ENCODE results near the gene UNC5CL.
A peak's percentile ranks its signal among the peaks of the same experiment; 100 is the strongest.

UNC5CL gene

DNA sequence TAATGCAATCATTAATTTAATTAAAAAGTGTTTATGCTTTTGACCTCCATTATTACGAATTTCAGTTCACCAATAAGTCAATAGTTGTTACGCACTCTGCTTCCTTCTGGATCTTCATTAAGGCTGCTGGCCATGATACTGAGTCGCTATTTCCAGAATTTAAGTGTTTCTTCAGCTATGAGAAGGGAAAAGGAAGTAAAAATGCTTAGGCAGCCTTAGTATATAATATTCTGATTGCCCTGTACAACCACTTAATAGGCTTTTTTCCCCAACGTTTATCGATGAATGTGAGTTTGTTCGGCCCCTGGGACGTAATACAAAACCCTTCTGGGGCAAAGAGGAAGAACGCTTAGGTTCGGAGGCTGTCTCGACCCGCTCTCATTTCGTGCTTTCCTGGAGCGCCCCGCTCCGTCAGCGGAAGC is 32.5 kb upstream of the UNC5CL start:
- Histone ChIP-seq H3K27ac (peak overlapping the region; percentile 96 to 99 (median 98)), H3K4me2 (peak overlapping the region; percentile 83 to 94 (median 89)), H3K4me1 (peaks cover 35 to 45% (median 38%) of the 10 kb centered on the region in 10 experiments), H3K9ac (peak overlapping the region; percentile 94 to 99 (median 99)), H3K9me3 (replicated peaks in 1 of 11) (no peaks in the 10 kb centered on the region), H3K4me3 (peak overlapping the region; percentile 72 to 97 (median 92)), H4K20me1 (peaks cover 27 to 35% (median 29%) of the 10 kb centered on the region in 11 experiments; a peak in 21 of 22 replicates), H3K36me3 (peaks cover 10 to 44% (median 27%) of the 10 kb centered on the region in 11 experiments; a peak in 16 of 22 replicates), H3K27me3 (no peaks in the 10 kb centered on the region)
- no peak for TF ChIP-seq Cebpa-rat (IDR thresholded peaks at IDR 0.05)

GRCh38 chr6:41066867-41067304 is 27.9 kb upstream of the UNC5CL start:
- H3K36me3 ChIP-seq = peaks cover 11 to 61% (median 38%) of the 10 kb centered on the region in 11 experiments; a peak in 20 of 22 replicates
- TF ChIP-seq Cebpa-rat (IDR thresholded peaks at IDR 0.05) = no peak
- no peaks in the 10 kb centered on the region; a peak in 1 of 22 replicates for H4K20me1 ChIP-seq
- H3K4me1 ChIP-seq = peaks cover 12 to 24% (median 17%) of the 10 kb centered on the region in 10 experiments
- H3K4me2 ChIP-seq = no peak overlapping the region
- H3K27ac ChIP-seq = no peak overlapping the region
- no peak overlapping the region for H3K9ac ChIP-seq
- no peaks in the 10 kb centered on the region for H3K9me3 ChIP-seq (replicated peaks in 1 of 11)
- no peak overlapping the region for H3K4me3 ChIP-seq
- no peaks in the 10 kb centered on the region for H3K27me3 ChIP-seq

DNA sequence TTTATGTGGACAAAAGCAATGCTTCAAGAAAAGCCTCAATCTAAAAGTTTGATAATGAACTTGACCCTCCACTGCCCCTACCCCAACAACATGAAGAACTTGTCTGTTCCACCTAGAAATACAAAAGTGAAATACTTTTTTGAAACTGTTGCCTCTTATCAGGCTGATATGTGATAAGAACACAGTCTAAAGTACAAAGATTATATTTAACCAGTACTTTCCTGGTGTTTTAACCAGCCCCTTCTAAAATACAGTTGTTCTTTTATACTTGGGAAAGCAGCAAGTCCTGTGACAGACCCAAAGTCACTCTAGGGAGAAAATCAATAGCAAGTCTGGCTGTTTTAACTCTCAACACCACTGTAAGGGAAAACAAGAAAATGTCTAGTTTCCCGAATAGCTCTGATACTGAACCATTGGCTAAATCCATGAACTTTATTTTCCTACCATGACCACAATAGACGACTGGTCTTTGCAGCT is 26.6 kb upstream of the UNC5CL start:
- H3K9me3 ChIP-seq (replicated peaks in 1 of 11) = no peaks in the 10 kb centered on the region
- TF ChIP-seq Cebpa-rat (IDR thresholded peaks at IDR 0.05) = no peak
- H3K4me2 ChIP-seq = no peak overlapping the region
- peaks cover 11 to 73% (median 38%) of the 10 kb centered on the region in 11 experiments; a peak in 21 of 22 replicates for H3K36me3 ChIP-seq
- H4K20me1 ChIP-seq = no peaks in the 10 kb centered on the region; a peak in 1 of 22 replicates
- H3K27ac ChIP-seq = no peak overlapping the region
- peaks cover 7 to 18% (median 11%) of the 10 kb centered on the region in 10 experiments for H3K4me1 ChIP-seq
- peak overlapping the region in 1 of 11 experiments; percentile 23; a peak in 1 of 22 replicates for H3K9ac ChIP-seq
- no peaks in the 10 kb centered on the region for H3K27me3 ChIP-seq
- H3K4me3 ChIP-seq = no peak overlapping the region

- Histone ChIP-seq H3K9ac (no peak overlapping the region), H3K9me3 (replicated peaks in 1 of 11) (no peaks in the 10 kb centered on the region), H3K36me3 (peaks cover 11 to 73% (median 38%) of the 10 kb centered on the region in 11 experiments; a peak in 21 of 22 replicates), H4K20me1 (no peaks in the 10 kb centered on the region; a peak in 1 of 22 replicates), H3K4me3 (no peak overlapping the region), H3K27me3 (no peaks in the 10 kb centered on the region), H3K4me2 (no peak overlapping the region), H3K4me1 (peaks cover 0 to 10% (median 7%) of the 10 kb centered on the region in 10 experiments; a peak in 14 of 20 replicates), H3K27ac (no peak overlapping the region)
- no peak for TF ChIP-seq Cebpa-rat (IDR thresholded peaks at IDR 0.05)
These were observed 25.8 kb upstream of the UNC5CL start for GRCh38 chr6:41064841-41065240.

DNA sequence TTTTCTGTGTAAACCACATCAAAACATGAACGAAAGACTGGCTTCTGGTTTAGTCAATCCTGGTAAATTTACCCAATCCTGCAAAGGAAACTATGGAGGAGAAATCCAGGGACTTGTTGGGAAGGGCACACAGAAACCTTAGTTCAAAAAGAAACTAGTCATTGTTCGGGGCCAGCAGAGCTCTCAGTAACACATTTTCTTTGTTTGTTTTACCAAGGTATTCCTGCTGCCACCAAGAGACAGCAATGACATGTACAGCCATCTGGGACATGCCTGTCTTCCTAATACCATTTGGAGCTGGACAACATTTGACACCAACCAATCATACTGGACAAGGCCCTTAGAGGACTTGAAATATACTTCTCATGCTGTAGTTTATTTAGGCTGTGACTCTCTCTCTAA is 24.9 kb upstream of the UNC5CL start:
- H3K4me2 ChIP-seq = peak overlapping the region in 7 of 11 experiments; percentile 6 to 23 (median 19); a peak in 6 of 22 replicates
- no peaks in the 10 kb centered on the region; a peak in 1 of 22 replicates for H4K20me1 ChIP-seq
- no peaks in the 10 kb centered on the region for H3K27me3 ChIP-seq
- 0 out of 22 replicates have a peak overlapping the region, but pooled peaks of 1 of the 11 experiments have one; percentile 21 for H3K9ac ChIP-seq
- H3K4me3 ChIP-seq = no peak overlapping the region
- TF ChIP-seq Cebpa-rat (IDR thresholded peaks at IDR 0.05) = no peak
- peaks cover 11 to 65% (median 34%) of the 10 kb centered on the region in 11 experiments; a peak in 21 of 22 replicates for H3K36me3 ChIP-seq
- H3K9me3 ChIP-seq (replicated peaks in 1 of 11) = no peaks in the 10 kb centered on the region
- peaks cover 3 to 9% (median 5%) of the 10 kb centered on the region in 10 experiments; a peak in 15 of 20 replicates for H3K4me1 ChIP-seq
- H3K27ac ChIP-seq = no peak overlapping the region

- peaks cover 11 to 48% (median 25%) of the 10 kb centered on the region in 11 experiments; a peak in 21 of 22 replicates for H3K36me3 ChIP-seq
- H3K27ac ChIP-seq = no peak overlapping the region
- no peak overlapping the region for H3K4me3 ChIP-seq
- H3K4me1 ChIP-seq = peaks cover 5 to 17% (median 8%) of the 10 kb centered on the region in 10 experiments; a peak in 17 of 20 replicates
- no peaks in the 10 kb centered on the region for H3K27me3 ChIP-seq
- H3K4me2 ChIP-seq = no peak overlapping the region
- no peak for TF ChIP-seq Cebpa-rat (IDR thresholded peaks at IDR 0.05)
- H4K20me1 ChIP-seq = no peaks in the 10 kb centered on the region; a peak in 1 of 22 replicates
- no peaks in the 10 kb centered on the region for H3K9me3 ChIP-seq (replicated peaks in 1 of 11)
- H3K9ac ChIP-seq = no peak overlapping the region
These were observed 23.0 kb upstream of the UNC5CL start for GRCh38 chr6:41062056-41062455.

DNA sequence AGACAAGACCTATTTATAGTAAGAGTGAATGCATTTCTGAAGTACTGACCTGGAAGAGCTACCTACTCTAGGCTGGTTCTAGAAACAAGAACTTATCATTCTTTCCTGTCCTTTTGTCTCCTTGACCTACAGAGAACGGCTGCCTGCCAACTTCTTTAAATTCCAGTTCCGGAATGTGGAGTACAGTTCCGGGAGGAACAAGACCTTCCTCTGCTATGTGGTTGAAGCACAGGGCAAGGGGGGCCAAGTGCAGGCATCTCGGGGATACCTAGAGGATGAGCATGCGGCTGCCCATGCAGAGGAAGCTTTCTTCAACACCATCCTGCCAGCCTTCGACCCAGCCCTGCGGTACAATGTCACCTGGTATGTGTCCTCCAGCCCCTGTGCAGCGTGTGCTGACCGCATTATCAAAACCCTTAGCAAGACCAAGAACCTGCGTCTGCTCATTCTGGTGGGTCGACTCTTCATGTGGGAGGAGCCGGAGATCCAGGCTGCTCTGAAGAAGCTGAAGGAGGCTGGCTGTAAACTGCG is 22.2 kb upstream of the UNC5CL start:
- Histone ChIP-seq H3K27me3 (no peaks in the 10 kb centered on the region), H3K4me1 (peaks cover 5 to 17% (median 8%) of the 10 kb centered on the region in 10 experiments; a peak in 18 of 20 replicates), H3K27ac (no peak overlapping the region), H4K20me1 (no peaks in the 10 kb centered on the region; a peak in 1 of 22 replicates), H3K9me3 (replicated peaks in 1 of 11) (no peaks in the 10 kb centered on the region), H3K4me3 (no peak overlapping the region), H3K9ac (no peak overlapping the region), H3K36me3 (peaks cover 11 to 46% (median 25%) of the 10 kb centered on the region in 11 experiments; a peak in 21 of 22 replicates), H3K4me2 (no peak overlapping the region)
- TF ChIP-seq Cebpa-rat (IDR thresholded peaks at IDR 0.05) = no peak

- Histone ChIP-seq H3K9ac (no peak overlapping the region), H3K4me1 (peaks cover 11 to 29% (median 24%) of the 10 kb centered on the region in 10 experiments), H3K4me2 (no peak overlapping the region), H3K4me3 (no peak overlapping the region), H3K36me3 (peaks cover 2 to 30% (median 11%) of the 10 kb centered on the region in 11 experiments; a peak in 14 of 22 replicates), H3K27ac (no peak overlapping the region), H3K27me3 (no peaks in the 10 kb centered on the region), H3K9me3 (replicated peaks in 1 of 11) (no peaks in the 10 kb centered on the region), H4K20me1 (no peaks in the 10 kb centered on the region)
- no peak for TF ChIP-seq Cebpa-rat (IDR thresholded peaks at IDR 0.05)
These were observed 20.5 kb upstream of the UNC5CL start for GRCh38 chr6:41059556-41059955.

GRCh38 chr6:41058783-41059181 is 19.8 kb upstream of the UNC5CL start:
- peaks cover 11 to 32% (median 27%) of the 10 kb centered on the region in 10 experiments for H3K4me1 ChIP-seq
- H4K20me1 ChIP-seq = no peaks in the 10 kb centered on the region
- H3K9me3 ChIP-seq (replicated peaks in 1 of 11) = no peaks in the 10 kb centered on the region
- H3K9ac ChIP-seq = no peak overlapping the region
- peaks cover 0 to 22% (median 8%) of the 10 kb centered on the region in 11 experiments; a peak in 9 of 22 replicates for H3K36me3 ChIP-seq
- peak overlapping the region in 2 of 11 experiments; percentile 14 to 30; a peak in 3 of 22 replicates for H3K4me2 ChIP-seq
- no peaks in the 10 kb centered on the region for H3K27me3 ChIP-seq
- TF ChIP-seq Cebpa-rat (IDR thresholded peaks at IDR 0.05) = no peak
- H3K27ac ChIP-seq = no peak overlapping the region
- no peak overlapping the region for H3K4me3 ChIP-seq
